Natural killer cell (primary cell): ENCODE measurements around the gene CAMK2D. TPM values are rescaled to one million over a fixed set of nuclear protein-coding genes. Genes with fewer than 3 reads are reported as not detected.

Source experiments
- ATAC-seq, 3 donors: fragments of 150-1000 bp in 2 of 3; fragments of 200-7000 bp in 1 of 3; cut with Tn5 transposase; 1 replicate in 1 of 3; 2 replicates in 2 of 3; pipeline ENCODE4 v1.10.0; 2021; ENCODE audit warnings: mild to moderate bottlenecking in 2 of 3, moderate library complexity in 2 of 3
- DNase-seq, 2 donors: peaks; one replicate each; pipeline versions ENCODE4 v3.0.0 to v3.0.0-alpha.2; 2013 to 2021; ENCODE audit warnings: mixed read lengths in 1 of 2
- H3K27ac ChIP-seq: one replicate; pipeline ENCODE4 v1.5.1; 2013; ENCODE audit warnings: mild to moderate bottlenecking, low read length
- H3K27me3 ChIP-seq: one replicate; pipeline ENCODE4 v1.6.1; 2013; ENCODE audit warnings: low read length; ENCODE audit not compliant: control insufficient read depth, insufficient read depth
- H3K36me3 ChIP-seq: one replicate; pipeline ENCODE4 v1.6.1; 2013; ENCODE audit warnings: low read length; ENCODE audit not compliant: control insufficient read depth, insufficient read depth
- H3K4me1 ChIP-seq: one replicate; pipeline ENCODE4 v1.6.1; 2013; ENCODE audit warnings: low read length; ENCODE audit not compliant: control insufficient read depth, insufficient read depth
- H3K4me3 ChIP-seq: one replicate; pipeline ENCODE4 v1.5.1; 2013; ENCODE audit warnings: low read length
- H3K9me3 ChIP-seq: one replicate; pipeline ENCODE4 v1.6.1; 2013; ENCODE audit warnings: low read length; ENCODE audit not compliant: control insufficient read depth, insufficient read depth
- H3K27ac Mint-ChIP-seq, 2 donors: one replicate each; pipeline ENCODE4 v1.8.0; 2022; ENCODE audit warnings: mild to moderate bottlenecking in 2 of 2, mixed read lengths in 2 of 2, moderate library complexity in 1 of 2
- H3K27me3 Mint-ChIP-seq, 2 donors: one replicate each; pipeline ENCODE4 v1.8.0; 2022; ENCODE audit warnings: low read depth in 2 of 2, mixed read lengths in 2 of 2
- H3K36me3 Mint-ChIP-seq: one replicate; pipeline ENCODE4 v1.8.0; 2022; ENCODE audit warnings: mixed read lengths
- H3K4me1 Mint-ChIP-seq, 2 donors: one replicate each; pipeline ENCODE4 v1.8.0; 2022; ENCODE audit warnings: mixed read lengths in 2 of 2
- H3K4me3 Mint-ChIP-seq: one replicate; pipeline ENCODE4 v1.8.0; 2022; ENCODE audit warnings: mild to moderate bottlenecking, moderate library complexity, mixed read lengths
- H3K9me3 Mint-ChIP-seq, 2 donors: one replicate each; pipeline ENCODE4 v1.8.0; 2022; ENCODE audit warnings: mixed read lengths in 2 of 2
- WGBS: methylation state at CpG from one replicate; pipeline ENCODE4 v1.1.7; 2013; ENCODE audit warnings: missing lambda C conversion rate; ENCODE audit not compliant: insufficient coverage; 5-methylcytosine and 5-hydroxymethylcytosine counted together
- intact Hi-C: fragments of 100-400 bp; cut with micrococcal nuclease; formaldehyde crosslinking; loops from one replicate; pipeline ENCODE4 v1.14.2; 2022
- total RNA-seq, 4 donors: library from RNA; stranded (reverse); fragments of 120-200 nt in 1 of 4; gene quantifications; one replicate each; pipeline versions ENCODE4 v1.2.3 to v1.2.4, GENCODE V29; 2013 to 2022
- TF ChIP-seq, protein P1 (sequence below): fragments of 200-600 bp; IDR thresholded peaks from one replicate; pipeline ENCODE4 v1.8.0; 2022; ENCODE audit warnings: antibody characterized with exemption

CAMK2D gene
- total RNA-seq, 3 donors from 2014 or later (not counting 1 experiment from before 2014, with no cell fraction given), result 31.6 to 40.1 (median 34.5) TPM

DNA sequence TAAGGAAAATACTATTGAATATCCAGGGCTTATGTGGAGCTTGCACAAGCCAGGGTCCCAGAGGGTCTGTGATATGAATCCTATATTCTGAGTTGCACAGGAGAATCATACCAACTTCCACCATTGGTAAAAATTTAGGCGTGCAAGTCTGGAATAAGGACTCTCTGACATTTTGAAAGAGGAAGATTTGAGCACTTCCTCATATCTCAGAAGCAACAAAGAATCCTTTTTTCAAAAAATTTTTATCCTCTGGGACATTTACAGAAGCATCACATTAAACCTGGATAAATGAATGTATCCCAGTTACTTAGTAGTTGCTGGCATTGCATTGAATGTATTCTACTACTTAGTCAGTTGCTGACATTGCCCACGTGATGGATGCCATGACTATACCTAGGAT, 24.2 kb upstream of the CAMK2D start:
- H3K9me3 Mint-ChIP-seq, result no peaks in the 10 kb centered on the region
- H3K4me3 ChIP-seq, result no peak overlapping the region

DNA sequence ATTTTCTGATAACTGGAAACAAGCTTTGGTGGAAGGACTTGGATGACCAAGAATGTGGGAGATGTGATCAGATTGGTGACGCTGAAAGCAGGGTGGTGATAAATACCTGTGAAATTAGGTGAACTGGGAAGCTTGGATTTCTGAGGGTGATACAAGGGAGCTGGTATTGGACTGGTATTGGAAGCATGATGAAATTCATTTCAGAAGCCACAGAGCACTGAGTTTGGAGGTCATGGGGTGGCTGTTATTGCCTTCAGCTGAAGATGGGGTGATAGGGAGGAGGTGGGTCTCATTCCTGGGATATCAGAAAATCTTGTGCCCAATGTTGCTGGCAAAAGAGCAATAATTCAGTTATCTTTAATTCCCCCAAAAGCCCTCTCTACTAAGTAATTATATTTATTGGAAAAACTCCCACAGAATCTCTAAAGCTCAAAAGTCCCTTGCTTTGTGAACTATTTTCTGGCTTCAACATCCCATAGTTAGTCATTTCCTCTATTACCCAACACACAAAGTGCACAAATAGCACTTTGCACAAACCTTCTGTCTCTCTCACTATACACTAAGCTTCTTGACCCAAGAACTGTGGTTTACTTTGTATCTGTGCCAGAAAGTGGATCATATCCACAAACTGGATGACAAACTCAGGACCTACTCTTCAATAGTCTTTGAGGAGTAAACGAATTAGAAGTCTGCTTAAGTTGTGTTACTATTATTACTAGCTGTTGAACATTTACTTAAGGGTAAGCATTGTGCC, 23.1 kb upstream of the CAMK2D start:
- Histone ChIP-seq H3K9me3 (no peaks in the 10 kb centered on the region), H3K36me3 (no peaks in the 10 kb centered on the region), H3K4me1 (no peaks in the 10 kb centered on the region), H3K27me3 (no peaks in the 10 kb centered on the region), H3K27ac (no peak overlapping the region), H3K4me3 (no peak overlapping the region)
- DNase-seq (no peak), ATAC-seq (no peak)
- intact Hi-C loops, result no loop called here
- TF ChIP-seq, protein P1, sequence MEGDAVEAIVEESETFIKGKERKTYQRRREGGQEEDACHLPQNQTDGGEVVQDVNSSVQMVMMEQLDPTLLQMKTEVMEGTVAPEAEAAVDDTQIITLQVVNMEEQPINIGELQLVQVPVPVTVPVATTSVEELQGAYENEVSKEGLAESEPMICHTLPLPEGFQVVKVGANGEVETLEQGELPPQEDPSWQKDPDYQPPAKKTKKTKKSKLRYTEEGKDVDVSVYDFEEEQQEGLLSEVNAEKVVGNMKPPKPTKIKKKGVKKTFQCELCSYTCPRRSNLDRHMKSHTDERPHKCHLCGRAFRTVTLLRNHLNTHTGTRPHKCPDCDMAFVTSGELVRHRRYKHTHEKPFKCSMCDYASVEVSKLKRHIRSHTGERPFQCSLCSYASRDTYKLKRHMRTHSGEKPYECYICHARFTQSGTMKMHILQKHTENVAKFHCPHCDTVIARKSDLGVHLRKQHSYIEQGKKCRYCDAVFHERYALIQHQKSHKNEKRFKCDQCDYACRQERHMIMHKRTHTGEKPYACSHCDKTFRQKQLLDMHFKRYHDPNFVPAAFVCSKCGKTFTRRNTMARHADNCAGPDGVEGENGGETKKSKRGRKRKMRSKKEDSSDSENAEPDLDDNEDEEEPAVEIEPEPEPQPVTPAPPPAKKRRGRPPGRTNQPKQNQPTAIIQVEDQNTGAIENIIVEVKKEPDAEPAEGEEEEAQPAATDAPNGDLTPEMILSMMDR, result no peak
- Mint-ChIP-seq H3K36me3 (no peaks in the 10 kb centered on the region), H3K4me1 (peaks cover 0 to 6% of the 10 kb centered on the region in 2 donors), H3K27ac (no peak overlapping the region), H3K9me3 (no peaks in the 10 kb centered on the region), H3K27me3 (peaks cover 0 to 5% of the 10 kb centered on the region in 2 donors), H3K4me3 (no peak overlapping the region)
- WGBS, result 94% methylated on average over 1 of the region's 2 CpGs

More for the DNA sequence above, 24.2 kb upstream of the CAMK2D start:
- no peaks in the 10 kb centered on the region for H3K36me3 Mint-ChIP-seq
- no peak overlapping the region for H3K4me3 Mint-ChIP-seq
- Histone ChIP-seq H3K27ac (no peak overlapping the region), H3K27me3 (no peaks in the 10 kb centered on the region), H3K9me3 (no peaks in the 10 kb centered on the region), H3K36me3 (no peaks in the 10 kb centered on the region), H3K4me1 (no peaks in the 10 kb centered on the region)
- H3K27me3 Mint-ChIP-seq, result peaks cover 0 to 5% of the 10 kb centered on the region in 2 donors
- peaks cover 0 to 6% of the 10 kb centered on the region in 2 donors for H3K4me1 Mint-ChIP-seq
- no peak for ATAC-seq
- no peak overlapping the region for H3K27ac Mint-ChIP-seq
- WGBS, result 92% methylated on average over 2 of the region's 2 CpGs
- DNase-seq, result no peak
- TF ChIP-seq, protein P1, result no peak
- intact Hi-C loops, result no loop called here

DNA sequence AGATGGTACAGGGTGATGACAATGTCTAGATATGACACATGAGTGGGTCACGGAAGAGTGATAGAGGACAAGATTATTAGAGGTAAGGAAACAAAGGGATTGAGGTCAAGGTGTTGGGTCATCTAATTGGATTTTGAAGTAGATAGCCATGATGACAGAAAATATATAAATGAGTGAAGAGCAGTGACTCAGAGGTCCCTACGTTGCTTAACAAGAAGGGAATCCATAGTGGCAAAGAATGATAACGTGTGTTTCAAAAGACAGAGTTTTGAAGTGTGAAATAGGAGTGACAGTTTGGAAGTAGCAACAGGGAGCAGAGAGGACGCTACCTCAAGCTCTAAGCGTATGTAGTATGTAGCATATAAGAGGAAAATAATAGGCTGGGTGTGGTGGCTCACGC, 22.2 kb upstream of the CAMK2D start:
- intact Hi-C loops, result no loop called here
- peaks cover 0 to 6% of the 10 kb centered on the region in 2 donors for H3K4me1 Mint-ChIP-seq
- H3K9me3 ChIP-seq, result no peaks in the 10 kb centered on the region
- H3K9me3 Mint-ChIP-seq, result no peaks in the 10 kb centered on the region
- no peaks in the 10 kb centered on the region for H3K4me1 ChIP-seq
- WGBS, result 93% methylated on average over 5 of the region's 6 CpGs
- H3K4me3 ChIP-seq, result no peak overlapping the region
- H3K27ac Mint-ChIP-seq, result no peak overlapping the region
- H3K27me3 Mint-ChIP-seq, result peaks cover 0 to 5% of the 10 kb centered on the region in 2 donors
- H3K36me3 Mint-ChIP-seq, result no peaks in the 10 kb centered on the region
- no peak overlapping the region for H3K4me3 Mint-ChIP-seq
- ATAC-seq (no peak), DNase-seq (no peak)
- no peaks in the 10 kb centered on the region for H3K36me3 ChIP-seq
- TF ChIP-seq, protein P1, result no peak
- no peaks in the 10 kb centered on the region for H3K27me3 ChIP-seq
- H3K27ac ChIP-seq, result no peak overlapping the region

DNA sequence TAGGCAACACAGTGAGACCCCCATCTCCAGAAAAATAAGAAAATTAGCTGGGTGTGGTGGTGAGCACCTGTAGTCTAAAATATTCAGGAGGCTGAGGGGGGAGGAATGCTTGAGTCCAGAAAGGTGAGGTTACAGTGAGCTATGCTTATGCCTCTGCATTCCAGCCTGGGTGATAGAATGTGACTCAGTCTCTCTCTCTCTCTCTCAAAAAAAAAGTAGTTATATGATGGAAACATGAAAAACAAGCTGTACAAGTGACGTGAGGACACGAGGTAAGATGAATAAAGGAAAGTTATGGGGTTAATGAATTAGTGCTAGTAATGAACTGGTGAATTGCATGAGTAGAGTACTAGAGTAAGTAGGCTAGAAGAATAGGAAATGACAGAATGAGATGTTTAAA, 21.8 kb upstream of the CAMK2D start:
- Mint-ChIP-seq H3K4me1 (peaks cover 0 to 6% of the 10 kb centered on the region in 2 donors), H3K36me3 (no peaks in the 10 kb centered on the region), H3K4me3 (no peak overlapping the region), H3K9me3 (no peaks in the 10 kb centered on the region), H3K27me3 (peaks cover 0 to 5% of the 10 kb centered on the region in 2 donors), H3K27ac (no peak overlapping the region)
- TF ChIP-seq, protein P1, result no peak
- Histone ChIP-seq H3K36me3 (no peaks in the 10 kb centered on the region), H3K9me3 (no peaks in the 10 kb centered on the region), H3K27me3 (no peaks in the 10 kb centered on the region), H3K4me1 (no peaks in the 10 kb centered on the region), H3K27ac (no peak overlapping the region), H3K4me3 (no peak overlapping the region)
- ATAC-seq, result no peak
- no peak for DNase-seq
- 97% methylated on average over 2 of the region's 2 CpGs for WGBS
- intact Hi-C loops, result no loop called here
